Activated CD8-positive, alpha-beta T cell treated with anti-CD3 and anti-CD28 coated beads for 36 hours (primary cell): ENCODE data around the gene ACTRT2. TPM values are rescaled to one million over a fixed set of nuclear protein-coding genes. Genes with fewer than 3 reads are reported as not detected.

Source experiments
- ATAC-seq: fragments of 200-7000 bp; cut with Tn5 transposase; one replicate; pipeline ENCODE4 v1.10.0; 2021; ENCODE audit warnings: mild to moderate bottlenecking, moderate library complexity
- CTCF ChIA-PET: fragments of 350-600 bp; sonication (Branson Sonifier 250); formaldehyde crosslinking; loops from one replicate; lab custom pipeline; 2021; ENCODE audit warnings: antibody characterized with exemption; lab: Charles Lee
- POLR2A ChIA-PET: fragments of 350-600 bp; sonication (Branson Sonifier 250); formaldehyde crosslinking; loops from one replicate; lab custom pipeline; 2021; ENCODE audit warnings: antibody characterized with exemption; lab: Charles Lee
- DNase-seq: peaks from one replicate; pipeline ENCODE4 v3.0.0-alpha.2; 2020
- H3K27ac Mint-ChIP-seq: one replicate; pipeline ENCODE4 v1.8.0; 2021; ENCODE audit warnings: mild to moderate bottlenecking, mixed read lengths
- H3K27me3 Mint-ChIP-seq: one replicate; pipeline ENCODE4 v1.8.0; 2021; ENCODE audit warnings: mixed read lengths
- H3K36me3 Mint-ChIP-seq: one replicate; pipeline ENCODE4 v1.8.0; 2021; ENCODE audit warnings: low read depth, mixed read lengths
- H3K4me1 Mint-ChIP-seq: one replicate; pipeline ENCODE4 v1.8.0; 2021; ENCODE audit warnings: low read depth, mixed read lengths
- H3K4me3 Mint-ChIP-seq: one replicate; pipeline ENCODE4 v1.8.0; 2021; ENCODE audit warnings: mild to moderate bottlenecking, moderate library complexity, mixed read lengths
- H3K9me3 Mint-ChIP-seq: one replicate; pipeline ENCODE4 v1.8.0; 2021; ENCODE audit warnings: mixed read lengths
- CTCF ChIP-seq: fragments of 200-600 bp; IDR thresholded peaks from one replicate; pipeline ENCODE4 v1.8.0; 2022; ENCODE audit warnings: antibody characterized with exemption, mild to moderate bottlenecking
- intact Hi-C: fragments of 100-400 bp; cut with micrococcal nuclease; formaldehyde crosslinking; loops from one replicate; pipeline ENCODE4 v1.10.0; 2022
- total RNA-seq, 2 experiments: library from RNA; stranded (reverse); gene quantifications; one replicate each; pipeline ENCODE4 v1.2.3, GENCODE V29; 2021

The ACTRT2 gene
- total RNA-seq, 2 experiments from 2014 or later, result not detected

- no peaks in the 10 kb centered on the region for H3K4me1 Mint-ChIP-seq
- intact Hi-C loops, result no loop called here
- no peak overlapping the region for H3K27ac Mint-ChIP-seq
- peaks cover 5% of the 10 kb centered on the region for H3K27me3 Mint-ChIP-seq
- ATAC-seq (no peak), DNase-seq (no peak)
- no peaks in the 10 kb centered on the region for H3K36me3 Mint-ChIP-seq
- ChIA-PET POLR2A (no interaction called here), CTCF (no interaction called here)
- no peak for TF ChIP-seq CTCF
- peaks cover 2% of the 10 kb centered on the region for H3K9me3 Mint-ChIP-seq
- no peak overlapping the region for H3K4me3 Mint-ChIP-seq
Measured at GRCh38 chr1:3000214-3000613, 21.1 kb upstream of the ACTRT2 start.

GRCh38 chr1:3000671-3001470, 20.4 kb upstream of the ACTRT2 start:
- DNase-seq (no peak), ATAC-seq (no peak)
- POLR2A ChIA-PET, result no interaction called here
- H3K4me3 Mint-ChIP-seq, result no peak overlapping the region
- peaks cover 6% of the 10 kb centered on the region for H3K27me3 Mint-ChIP-seq
- no peaks in the 10 kb centered on the region for H3K4me1 Mint-ChIP-seq
- H3K36me3 Mint-ChIP-seq, result no peaks in the 10 kb centered on the region
- no peak for TF ChIP-seq CTCF
- H3K9me3 Mint-ChIP-seq, result peaks cover 2% of the 10 kb centered on the region
- CTCF ChIA-PET, result no interaction called here
- intact Hi-C loops, result no loop called here
- no peak overlapping the region for H3K27ac Mint-ChIP-seq

GRCh38 chr1:3001471-3002348, 19.6 kb upstream of the ACTRT2 start:
- no peak for ATAC-seq
- H3K4me1 Mint-ChIP-seq, result no peaks in the 10 kb centered on the region
- peaks cover 4% of the 10 kb centered on the region for H3K27me3 Mint-ChIP-seq
- intact Hi-C loops, result no loop called here
- no peaks in the 10 kb centered on the region for H3K9me3 Mint-ChIP-seq
- H3K36me3 Mint-ChIP-seq, result no peaks in the 10 kb centered on the region
- H3K4me3 Mint-ChIP-seq, result no peak overlapping the region
- ChIA-PET POLR2A (no interaction called here), CTCF (no interaction called here)
- no peak overlapping the region for H3K27ac Mint-ChIP-seq
- no peak for DNase-seq
- no peak for TF ChIP-seq CTCF

- POLR2A ChIA-PET, result no interaction called here
- ATAC-seq (no peak), DNase-seq (no peak)
- no peak overlapping the region for H3K27ac Mint-ChIP-seq
- no peaks in the 10 kb centered on the region for H3K36me3 Mint-ChIP-seq
- H3K4me3 Mint-ChIP-seq, result no peak overlapping the region
- TF ChIP-seq CTCF, result no peak
- intact Hi-C loops, result no loop called here
- H3K27me3 Mint-ChIP-seq, result peaks cover 3% of the 10 kb centered on the region
- H3K4me1 Mint-ChIP-seq, result no peaks in the 10 kb centered on the region
- CTCF ChIA-PET, result no interaction called here
- no peaks in the 10 kb centered on the region for H3K9me3 Mint-ChIP-seq
Measured at GRCh38 chr1:3002349-3003038, 18.8 kb upstream of the ACTRT2 start.
